GM12878 (cell line): ENCODE data around the gene PGRMC1. TPM values are rescaled to one million over a fixed set of nuclear protein-coding genes. Genes with fewer than 3 reads are reported as not detected.

Source experiments
- ATAC-seq: fragments of 200-7000 bp; cut with Tn5 transposase; 3 replicates; pipeline ENCODE4 v1.9.1; 2020; ENCODE audit warnings: mild to moderate bottlenecking, moderate library complexity
- BruUV-seq: library from RNA; stranded (reverse); fragments of 400-500 nt; replicated peaks from 2 replicates; lab custom pipeline; 2021; lab: Mats Ljungman, UMichigan
- CTCF ChIA-PET: fragments of 300-600 bp; sonication (Branson Sonifier 250); formaldehyde crosslinking; extraction: SDS; loops from one replicate; lab custom pipeline; 2021; ENCODE audit warnings: inconsistent platforms; lab: Yijun Ruan, JAX
- POLR2A ChIA-PET: fragments of 350-600 bp; formaldehyde crosslinking; extraction: SDS; loops from one replicate; lab custom pipeline; 2021; ENCODE audit warnings: inconsistent platforms; lab: Charles Lee
- RAD21 ChIA-PET: fragments of 300-600 bp; sonication (Branson Sonifier 250); formaldehyde crosslinking; loops from one replicate; lab custom pipeline; 2023; ENCODE audit warnings: antibody characterized with exemption; ENCODE audit not compliant: unreplicated experiment; lab: Charles Lee
- SMC1A ChIA-PET: fragments of 300-600 bp; sonication (Branson Sonifier 250); formaldehyde crosslinking; loops from one replicate; lab custom pipeline; 2023; ENCODE audit not compliant: unreplicated experiment, uncharacterized antibody; lab: Charles Lee
- DNase-seq: peaks from one replicate; pipeline ENCODE4 v3.0.0-alpha.2; 2011; ENCODE audit warnings: low read depth, low spot score
- FAIRE-seq: peaks from 3 replicates; lab custom pipeline; 2011; peaks lifted over from hg19 to GRCh38; lab: Jason Lieb, UNC
- H2AFZ ChIP-seq: 2 replicates; pipeline ENCODE4 v1.6.0; 2011; ENCODE audit warnings: low read depth, low read length, control low read depth; ENCODE audit not compliant: control insufficient read depth
- H3K27ac ChIP-seq: 2 replicates; pipeline ENCODE4 v1.5.1; 2011; ENCODE audit warnings: control low read depth; ENCODE audit not compliant: control insufficient read depth, insufficient read depth
- H3K27me3 ChIP-seq, 2 experiments: replicated peaks in 1 of 2; 2 replicates each; pipeline versions ENCODE4 v1.6.0 to v1.6.1; 2011; ENCODE audit warnings: low read length in 1 of 2; ENCODE audit not compliant: control insufficient read depth in 2 of 2, insufficient read depth in 2 of 2
- H3K36me3 ChIP-seq, 2 experiments: 2 replicates each; pipeline ENCODE4 v1.5.1; 2011; ENCODE audit warnings: low read length in 1 of 2; ENCODE audit not compliant: control insufficient read depth in 2 of 2, insufficient read depth in 2 of 2
- H3K4me1 ChIP-seq: 2 replicates; pipeline ENCODE4 v1.6.1; 2011; ENCODE audit warnings: mild to moderate bottlenecking, low read length, moderate library complexity, mixed read lengths; ENCODE audit not compliant: control insufficient read depth, insufficient read depth
- H3K4me2 ChIP-seq: 2 replicates; pipeline ENCODE4 v1.6.0; 2011; ENCODE audit warnings: control low read depth; ENCODE audit not compliant: control insufficient read depth, insufficient read depth
- H3K4me3 ChIP-seq: fragments of 200-600 bp; sonication (generic); 2 replicates; pipeline ENCODE4 v1.5.1; 2016
- H3K79me2 ChIP-seq: 2 replicates; pipeline ENCODE4 v1.6.0; 2011; ENCODE audit warnings: low read length; ENCODE audit not compliant: control insufficient read depth, insufficient read depth
- H3K9ac ChIP-seq: 2 replicates; pipeline ENCODE4 v1.8.0; 2011; ENCODE audit warnings: low read length, control low read depth, mixed read lengths; ENCODE audit not compliant: control insufficient read depth, insufficient read depth
- H3K9me3 ChIP-seq: replicated peaks from 3 replicates; pipeline ENCODE4 v1.5.1; 2011; ENCODE audit warnings: mild to moderate bottlenecking, low read length; ENCODE audit not compliant: control insufficient read depth, insufficient read depth
- H4K20me1 ChIP-seq: 2 replicates; pipeline ENCODE4 v1.6.0; 2011; ENCODE audit not compliant: control insufficient read depth, insufficient read depth
- CBX3 ChIP-seq: fragments of 200-600 bp; sonication (generic); IDR thresholded peaks from 2 replicates; pipeline ENCODE4 v1.6.1; 2016; ENCODE audit warnings: low read depth, borderline replicate concordance
- CBX5 ChIP-seq: sonication (generic); IDR thresholded peaks from 2 replicates; pipeline ENCODE4 v1.6.1; 2016; ENCODE audit warnings: low read depth, moderate library complexity, mild to moderate bottlenecking, inconsistent platforms
- EED ChIP-seq: sonication (generic); IDR thresholded peaks from 2 replicates; pipeline ENCODE4 v1.6.1; 2016; ENCODE audit warnings: antibody characterized with exemption, low read depth
- ESRRA ChIP-seq: IDR thresholded peaks from 2 replicates; pipeline ENCODE4 v1.6.1; 2012; ENCODE audit warnings: mild to moderate bottlenecking, low read length, improper control_type of control experiment
- GABPA ChIP-seq: IDR thresholded peaks from 2 replicates; pipeline ENCODE4 v1.6.1; 2014; ENCODE audit warnings: antibody characterized with exemption, low read depth, mild to moderate bottlenecking, inconsistent platforms
- NR2C1 ChIP-seq: fragments of 450-650 bp; IDR thresholded peaks from 2 replicates; pipeline ENCODE4 v1.6.1; 2017; ENCODE audit warnings: antibody characterized with exemption, mild to moderate bottlenecking, moderate library complexity
- POLR2A ChIP-seq: IDR thresholded peaks from 2 replicates; pipeline ENCODE4 v1.6.1; 2011; ENCODE audit warnings: low read depth, mild to moderate bottlenecking, low read length
- RAD21 ChIP-seq: IDR thresholded peaks from 2 replicates; pipeline ENCODE4 v1.6.1; 2011; ENCODE audit warnings: mild to moderate bottlenecking, low read depth, low read length, moderate library complexity; ENCODE audit not compliant: insufficient read depth
- RB1 ChIP-seq: fragments of 450-650 bp; formaldehyde crosslinking; IDR thresholded peaks from 2 replicates; pipeline ENCODE4 v1.6.1; 2017; ENCODE audit warnings: mild to moderate bottlenecking, borderline replicate concordance
- SMAD1 ChIP-seq: fragments of 450-650 bp; IDR thresholded peaks from 2 replicates; pipeline ENCODE4 v1.6.1; 2018; ENCODE audit warnings: mild to moderate bottlenecking, low read depth; ENCODE audit not compliant: partially characterized antibody
- SUZ12 ChIP-seq: fragments of 200-600 bp; sonication (generic); IDR thresholded peaks from one replicate; pipeline ENCODE4 v1.6.1; 2018; ENCODE audit warnings: antibody characterized with exemption, mild to moderate bottlenecking; ENCODE audit not compliant: unreplicated experiment
- WGBS: methylation state at CpG from one replicate; pipeline ENCODE4 v1.1.6; 2016; ENCODE audit warnings: low lambda C conversion rate; ENCODE audit not compliant: insufficient replicate concordance, insufficient coverage; ENCODE audit errors: missing lambda C conversion rate; 5-methylcytosine and 5-hydroxymethylcytosine counted together
- in situ Hi-C: fragments of 300-500 bp; cut with MboI; formaldehyde crosslinking; loops from 9 replicates; pipeline ENCODE4 v1.14.3; 2018; ENCODE audit warnings: mixed read lengths
- intact Hi-C: fragments of 100-400 bp; cut with micrococcal nuclease; formaldehyde crosslinking; loops from one replicate; pipeline ENCODE4 v1.14.2; 2022; ENCODE audit not compliant: unreplicated experiment
- polyA plus RNA-seq, 11 experiments: library from polyadenylated mRNA; depleted of rRNA in 4 of 11; unstranded in 6 of 11; stranded (reverse) in 5 of 11; fragments of >200 nt; fragmentation: Nextera tagmentation in 4 of 11; fragmentation: Illumina TruSeq in 1 of 11; extraction: Ambion mirVana in 4 of 11; extraction: Trizol in 1 of 11; gene quantifications; 1 replicate in 1 of 11; 2 replicates in 10 of 11; pipeline versions ENCODE4 v1.2.1 to v1.2.3, GENCODE V29; 2011 to 2016; ENCODE audit warnings: inconsistent platforms in 2 of 11, missing spikeins in 2 of 11, low read depth in 1 of 11
- total RNA-seq, 4 experiments: library from RNA; depleted of rRNA in 3 of 4; stranded (reverse); fragments of >200 nt in 3 of 4; fragmentation: Illumina TruSeq in 1 of 4; extraction: Trizol in 1 of 4; gene quantifications; 2 replicates each; pipeline versions ENCODE4 v1.2.1 to v1.2.3, GENCODE V29; 2013 to 2021
- TF ChIP-seq, protein P1 (sequence below): IDR thresholded peaks from 2 replicates; pipeline ENCODE4 v1.6.1; 2012; ENCODE audit warnings: improper control_type of control experiment, low read depth, low read length; ENCODE audit not compliant: insufficient replicate concordance
- TF ChIP-seq, protein P2 (sequence below): IDR thresholded peaks from 2 replicates; pipeline ENCODE4 v1.6.1; 2011; ENCODE audit warnings: low read depth, low read length, improper control_type of control experiment, borderline replicate concordance

The PGRMC1 gene
- total and polyA plus RNA-seq, 10 of the 15 experiments (the other 5 are each of a cell fraction or from before 2014, with no cell fraction given), result 13.6 to 60.9 (median 43.3) TPM

DNA sequence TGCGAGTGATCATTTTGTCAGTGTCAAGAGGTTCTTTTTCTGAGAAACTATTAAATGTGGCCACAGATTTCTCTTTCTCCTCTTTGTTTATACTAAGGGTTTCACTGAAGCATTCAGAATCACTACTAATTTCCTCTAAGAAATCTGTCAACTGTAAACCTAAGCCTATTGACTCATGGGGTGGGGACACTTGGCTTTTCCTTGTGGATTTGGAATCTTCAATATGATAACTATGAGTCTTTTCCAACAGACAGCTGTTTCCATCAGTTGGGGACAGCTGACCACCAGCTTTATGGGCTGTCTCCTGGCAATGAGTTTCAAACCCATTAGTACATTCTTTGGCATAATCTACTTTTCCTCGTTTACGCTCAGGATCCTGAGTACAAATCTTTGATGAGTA lies 13.8 kb downstream of the PGRMC1 start (continued):
- TF ChIP-seq SMAD1, result no peak
- TF ChIP-seq NR2C1, result no peak
- no peak for TF ChIP-seq POLR2A
- TF ChIP-seq SUZ12, result no peak
- TF ChIP-seq, protein P1, sequence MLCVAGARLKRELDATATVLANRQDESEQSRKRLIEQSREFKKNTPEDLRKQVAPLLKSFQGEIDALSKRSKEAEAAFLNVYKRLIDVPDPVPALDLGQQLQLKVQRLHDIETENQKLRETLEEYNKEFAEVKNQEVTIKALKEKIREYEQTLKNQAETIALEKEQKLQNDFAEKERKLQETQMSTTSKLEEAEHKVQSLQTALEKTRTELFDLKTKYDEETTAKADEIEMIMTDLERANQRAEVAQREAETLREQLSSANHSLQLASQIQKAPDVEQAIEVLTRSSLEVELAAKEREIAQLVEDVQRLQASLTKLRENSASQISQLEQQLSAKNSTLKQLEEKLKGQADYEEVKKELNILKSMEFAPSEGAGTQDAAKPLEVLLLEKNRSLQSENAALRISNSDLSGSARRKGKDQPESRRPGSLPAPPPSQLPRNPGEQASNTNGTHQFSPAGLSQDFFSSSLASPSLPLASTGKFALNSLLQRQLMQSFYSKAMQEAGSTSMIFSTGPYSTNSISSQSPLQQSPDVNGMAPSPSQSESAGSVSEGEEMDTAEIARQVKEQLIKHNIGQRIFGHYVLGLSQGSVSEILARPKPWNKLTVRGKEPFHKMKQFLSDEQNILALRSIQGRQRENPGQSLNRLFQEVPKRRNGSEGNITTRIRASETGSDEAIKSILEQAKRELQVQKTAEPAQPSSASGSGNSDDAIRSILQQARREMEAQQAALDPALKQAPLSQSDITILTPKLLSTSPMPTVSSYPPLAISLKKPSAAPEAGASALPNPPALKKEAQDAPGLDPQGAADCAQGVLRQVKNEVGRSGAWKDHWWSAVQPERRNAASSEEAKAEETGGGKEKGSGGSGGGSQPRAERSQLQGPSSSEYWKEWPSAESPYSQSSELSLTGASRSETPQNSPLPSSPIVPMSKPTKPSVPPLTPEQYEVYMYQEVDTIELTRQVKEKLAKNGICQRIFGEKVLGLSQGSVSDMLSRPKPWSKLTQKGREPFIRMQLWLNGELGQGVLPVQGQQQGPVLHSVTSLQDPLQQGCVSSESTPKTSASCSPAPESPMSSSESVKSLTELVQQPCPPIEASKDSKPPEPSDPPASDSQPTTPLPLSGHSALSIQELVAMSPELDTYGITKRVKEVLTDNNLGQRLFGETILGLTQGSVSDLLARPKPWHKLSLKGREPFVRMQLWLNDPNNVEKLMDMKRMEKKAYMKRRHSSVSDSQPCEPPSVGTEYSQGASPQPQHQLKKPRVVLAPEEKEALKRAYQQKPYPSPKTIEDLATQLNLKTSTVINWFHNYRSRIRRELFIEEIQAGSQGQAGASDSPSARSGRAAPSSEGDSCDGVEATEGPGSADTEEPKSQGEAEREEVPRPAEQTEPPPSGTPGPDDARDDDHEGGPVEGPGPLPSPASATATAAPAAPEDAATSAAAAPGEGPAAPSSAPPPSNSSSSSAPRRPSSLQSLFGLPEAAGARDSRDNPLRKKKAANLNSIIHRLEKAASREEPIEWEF, result no peak
- no peak for TF ChIP-seq GABPA
- TF ChIP-seq EED, result no peak
- TF ChIP-seq RAD21, result no peak
- no peak for TF ChIP-seq CBX3

DNA sequence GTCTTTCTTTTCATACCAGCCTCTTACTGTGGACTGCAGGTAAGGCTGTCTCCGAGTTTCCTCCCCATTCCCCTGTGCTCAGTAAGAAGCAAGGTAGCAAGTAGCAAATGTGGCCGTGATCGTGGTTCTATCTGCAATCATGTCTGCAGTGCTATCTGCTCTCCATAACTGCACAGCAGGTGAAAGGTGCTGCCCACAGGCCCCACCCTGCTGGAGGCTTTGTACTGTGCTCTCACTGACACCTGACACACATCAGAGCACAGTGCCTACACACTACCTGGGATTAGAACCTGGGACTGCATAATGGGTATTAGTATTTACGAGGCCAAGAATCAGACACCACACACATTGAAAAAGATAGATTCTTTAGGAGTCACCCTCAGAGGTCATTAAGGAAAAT lies 15.3 kb downstream of the PGRMC1 start:
- RAD21 ChIA-PET, result no interaction called here
- Histone ChIP-seq H3K27me3 (no peaks in the 10 kb centered on the region; a peak in 1 of 4 replicates), H3K27ac (no peak overlapping the region)
- no TSS peak for BruUV-seq
- TF ChIP-seq RB1 (no peak), CBX5 (no peak), ESRRA (no peak)
- TF ChIP-seq, protein P2, sequence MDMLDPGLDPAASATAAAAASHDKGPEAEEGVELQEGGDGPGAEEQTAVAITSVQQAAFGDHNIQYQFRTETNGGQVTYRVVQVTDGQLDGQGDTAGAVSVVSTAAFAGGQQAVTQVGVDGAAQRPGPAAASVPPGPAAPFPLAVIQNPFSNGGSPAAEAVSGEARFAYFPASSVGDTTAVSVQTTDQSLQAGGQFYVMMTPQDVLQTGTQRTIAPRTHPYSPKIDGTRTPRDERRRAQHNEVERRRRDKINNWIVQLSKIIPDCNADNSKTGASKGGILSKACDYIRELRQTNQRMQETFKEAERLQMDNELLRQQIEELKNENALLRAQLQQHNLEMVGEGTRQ, result no peak
- TF ChIP-seq, all 136 proteins: peak for 0
- Histone ChIP-seq H3K9ac (no peak overlapping the region), H3K9me3 (no peaks in the 10 kb centered on the region), H3K36me3 (no peaks in the 10 kb centered on the region), H3K4me2 (no peak overlapping the region), H3K4me1 (no peaks in the 10 kb centered on the region), H4K20me1 (no peaks in the 10 kb centered on the region), H3K79me2 (no peaks in the 10 kb centered on the region), H2AFZ (no peak overlapping the region), H3K4me3 (no peak overlapping the region)
- in situ Hi-C loops, result no loop called here
- ATAC-seq (no peak), FAIRE-seq (no peak), DNase-seq (no peak)
- ChIA-PET POLR2A (no interaction called here), SMC1A (interaction anchor here (1.7 to 1.9 kb wide), 2 partner anchors 14 to 22 kb away, joined by 4 to 5 read pairs; no protein-coding TSS in a partner anchor), CTCF (no interaction called here)
- intact Hi-C loops, result no loop called here
- WGBS, result 40% methylated on average over 4 of the region's 4 CpGs
